Measurements from ENCODE around the gene EPHB2.

DNA sequence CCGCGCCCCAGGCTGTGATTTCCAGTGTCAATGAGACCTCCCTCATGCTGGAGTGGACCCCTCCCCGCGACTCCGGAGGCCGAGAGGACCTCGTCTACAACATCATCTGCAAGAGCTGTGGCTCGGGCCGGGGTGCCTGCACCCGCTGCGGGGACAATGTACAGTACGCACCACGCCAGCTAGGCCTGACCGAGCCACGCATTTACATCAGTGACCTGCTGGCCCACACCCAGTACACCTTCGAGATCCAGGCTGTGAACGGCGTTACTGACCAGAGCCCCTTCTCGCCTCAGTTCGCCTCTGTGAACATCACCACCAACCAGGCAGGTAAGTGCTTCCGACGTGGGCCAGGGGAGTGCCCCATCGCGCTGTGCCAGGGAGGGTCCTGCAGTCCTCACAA is 154.2 kb downstream of the EPHB2 start:
- TF ChIP-seq EZH2 (IDR thresholded peaks at IDR 0.05; ENCODE audit: borderline replicate concordance, insufficient read depth, low read depth, low read length, poor library complexity, severe bottlenecking), result no peak
- TF ChIP-seq, protein P1, sequence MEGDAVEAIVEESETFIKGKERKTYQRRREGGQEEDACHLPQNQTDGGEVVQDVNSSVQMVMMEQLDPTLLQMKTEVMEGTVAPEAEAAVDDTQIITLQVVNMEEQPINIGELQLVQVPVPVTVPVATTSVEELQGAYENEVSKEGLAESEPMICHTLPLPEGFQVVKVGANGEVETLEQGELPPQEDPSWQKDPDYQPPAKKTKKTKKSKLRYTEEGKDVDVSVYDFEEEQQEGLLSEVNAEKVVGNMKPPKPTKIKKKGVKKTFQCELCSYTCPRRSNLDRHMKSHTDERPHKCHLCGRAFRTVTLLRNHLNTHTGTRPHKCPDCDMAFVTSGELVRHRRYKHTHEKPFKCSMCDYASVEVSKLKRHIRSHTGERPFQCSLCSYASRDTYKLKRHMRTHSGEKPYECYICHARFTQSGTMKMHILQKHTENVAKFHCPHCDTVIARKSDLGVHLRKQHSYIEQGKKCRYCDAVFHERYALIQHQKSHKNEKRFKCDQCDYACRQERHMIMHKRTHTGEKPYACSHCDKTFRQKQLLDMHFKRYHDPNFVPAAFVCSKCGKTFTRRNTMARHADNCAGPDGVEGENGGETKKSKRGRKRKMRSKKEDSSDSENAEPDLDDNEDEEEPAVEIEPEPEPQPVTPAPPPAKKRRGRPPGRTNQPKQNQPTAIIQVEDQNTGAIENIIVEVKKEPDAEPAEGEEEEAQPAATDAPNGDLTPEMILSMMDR (IDR thresholded peaks at IDR 0.05), result no peak

Measured in B cell (primary cell).